Measurements from ENCODE around the gene TUBB2B. TPM values are rescaled to one million over a fixed set of nuclear protein-coding genes. Genes with fewer than 3 reads are reported as not detected.
"Not testable (repeated sequence)": the region's sequence is repeated elsewhere in the genome, so short reads cannot be mapped to it uniquely, and the experiment has no call there.

Gene TUBB2B
- polyA plus RNA-seq, 1 experiment, result 13.3 TPM

DNA sequence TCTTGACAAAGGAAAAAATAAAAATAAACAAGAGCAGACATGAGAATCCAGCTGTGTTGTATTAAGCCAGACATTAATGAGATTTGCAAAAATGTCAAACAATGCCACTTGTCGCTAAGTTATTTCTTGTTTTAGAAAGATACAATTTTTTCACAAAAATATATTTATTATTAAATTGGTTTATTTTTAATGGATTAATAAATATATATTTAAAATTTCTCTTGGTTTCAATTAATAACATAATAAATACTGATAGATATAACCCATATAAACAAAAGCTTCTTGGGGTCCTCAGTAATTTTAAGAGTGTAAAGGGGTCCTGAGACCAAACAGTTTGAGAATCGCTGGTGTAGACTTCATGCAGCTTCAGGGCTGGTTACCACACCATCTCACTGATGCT lies 26.1 kb downstream of the TUBB2B start:
- Histone ChIP-seq H3K4me3 (ENCODE audit: low read depth, low read length) (no peak overlapping the region), H3K27me3 (ENCODE audit: control insufficient read depth, insufficient read depth, low read length) (no peaks in the 10 kb centered on the region), H3K36me3 (ENCODE audit: control insufficient read depth, insufficient read depth, low read length) (no peaks in the 10 kb centered on the region)
- TF ChIP-seq, protein P1, sequence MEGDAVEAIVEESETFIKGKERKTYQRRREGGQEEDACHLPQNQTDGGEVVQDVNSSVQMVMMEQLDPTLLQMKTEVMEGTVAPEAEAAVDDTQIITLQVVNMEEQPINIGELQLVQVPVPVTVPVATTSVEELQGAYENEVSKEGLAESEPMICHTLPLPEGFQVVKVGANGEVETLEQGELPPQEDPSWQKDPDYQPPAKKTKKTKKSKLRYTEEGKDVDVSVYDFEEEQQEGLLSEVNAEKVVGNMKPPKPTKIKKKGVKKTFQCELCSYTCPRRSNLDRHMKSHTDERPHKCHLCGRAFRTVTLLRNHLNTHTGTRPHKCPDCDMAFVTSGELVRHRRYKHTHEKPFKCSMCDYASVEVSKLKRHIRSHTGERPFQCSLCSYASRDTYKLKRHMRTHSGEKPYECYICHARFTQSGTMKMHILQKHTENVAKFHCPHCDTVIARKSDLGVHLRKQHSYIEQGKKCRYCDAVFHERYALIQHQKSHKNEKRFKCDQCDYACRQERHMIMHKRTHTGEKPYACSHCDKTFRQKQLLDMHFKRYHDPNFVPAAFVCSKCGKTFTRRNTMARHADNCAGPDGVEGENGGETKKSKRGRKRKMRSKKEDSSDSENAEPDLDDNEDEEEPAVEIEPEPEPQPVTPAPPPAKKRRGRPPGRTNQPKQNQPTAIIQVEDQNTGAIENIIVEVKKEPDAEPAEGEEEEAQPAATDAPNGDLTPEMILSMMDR (IDR thresholded peaks at IDR 0.05; ENCODE audit: insufficient read depth, low read depth, low read length), result no peak
- POLR2A ChIA-PET, result no interaction called here
- no peak for DNase-seq (ENCODE audit: low read depth)
- CTCF ChIA-PET, result no interaction called here

DNA sequence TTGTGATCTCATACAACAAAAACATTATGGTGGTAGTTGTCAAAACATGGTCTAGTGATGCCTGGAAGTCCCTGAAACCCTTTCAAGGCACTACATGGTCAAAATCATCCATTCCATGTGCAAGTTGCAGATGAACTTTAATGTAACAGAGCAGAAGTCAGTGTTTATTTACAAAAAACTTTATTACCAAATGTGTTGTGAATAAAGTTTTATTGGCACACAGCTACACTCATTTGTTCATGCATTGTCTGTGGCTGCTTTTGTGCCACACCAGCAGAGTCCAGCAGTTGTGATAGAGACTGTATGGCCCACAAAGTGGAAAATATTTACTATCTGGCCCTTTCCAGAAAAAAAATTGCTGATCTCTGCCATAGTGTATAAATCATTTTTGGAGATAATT lies 26.8 kb downstream of the TUBB2B start:
- POLR2A ChIA-PET, result no interaction called here
- DNase-seq (ENCODE audit: low read depth), result no peak
- Histone ChIP-seq H3K36me3 (ENCODE audit: control insufficient read depth, insufficient read depth, low read length) (no peaks in the 10 kb centered on the region), H3K27me3 (ENCODE audit: control insufficient read depth, insufficient read depth, low read length) (no peaks in the 10 kb centered on the region), H3K4me3 (ENCODE audit: low read depth, low read length) (no peak overlapping the region)
- CTCF ChIA-PET, result no interaction called here
- TF ChIP-seq, protein P1 (IDR thresholded peaks at IDR 0.05; ENCODE audit: insufficient read depth, low read depth, low read length), result no peak

GRCh38 chr6:3199382-3199781 lies 28.1 kb downstream of the TUBB2B start:
- no peaks in the 10 kb centered on the region for H3K36me3 ChIP-seq (ENCODE audit: control insufficient read depth, insufficient read depth, low read length)
- H3K4me3 ChIP-seq (ENCODE audit: low read depth, low read length), result no peak overlapping the region
- no peak for DNase-seq (ENCODE audit: low read depth)
- TF ChIP-seq, protein P1 (IDR thresholded peaks at IDR 0.05; ENCODE audit: insufficient read depth, low read depth, low read length), result no peak
- ChIA-PET POLR2A (no interaction called here), CTCF (interaction anchor here (0.9 kb wide), 1 partner anchor 9 kb away, joined by 3 read pairs; no protein-coding TSS in a partner anchor)
- no peaks in the 10 kb centered on the region for H3K27me3 ChIP-seq (ENCODE audit: control insufficient read depth, insufficient read depth, low read length)

DNA sequence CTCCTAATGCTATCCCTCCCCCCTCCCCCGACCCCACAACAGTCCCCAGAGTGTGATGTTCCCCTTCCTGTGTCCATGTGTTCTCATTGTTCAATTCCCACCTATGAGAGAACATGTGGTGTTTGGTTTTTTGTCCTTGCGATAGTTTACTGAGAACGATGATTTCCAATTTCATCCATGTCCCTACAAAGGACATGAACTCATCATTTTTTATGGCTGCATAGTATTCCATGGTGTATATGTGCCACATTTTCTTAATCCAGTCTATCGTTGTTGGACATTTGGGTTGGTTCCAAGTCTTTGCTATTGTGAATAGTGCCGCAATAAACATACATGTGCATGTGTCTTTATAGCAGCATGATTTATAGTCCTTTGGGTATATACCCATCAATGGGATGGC lies 29.7 kb downstream of the TUBB2B start:
- H3K36me3 ChIP-seq (ENCODE audit: control insufficient read depth, insufficient read depth, low read length); DNase-seq (ENCODE audit: low read depth); CTCF ChIA-PET; H3K27me3 ChIP-seq (ENCODE audit: control insufficient read depth, insufficient read depth, low read length); H3K4me3 ChIP-seq (ENCODE audit: low read depth, low read length); POLR2A ChIA-PET: not testable (repeated sequence)

DNA sequence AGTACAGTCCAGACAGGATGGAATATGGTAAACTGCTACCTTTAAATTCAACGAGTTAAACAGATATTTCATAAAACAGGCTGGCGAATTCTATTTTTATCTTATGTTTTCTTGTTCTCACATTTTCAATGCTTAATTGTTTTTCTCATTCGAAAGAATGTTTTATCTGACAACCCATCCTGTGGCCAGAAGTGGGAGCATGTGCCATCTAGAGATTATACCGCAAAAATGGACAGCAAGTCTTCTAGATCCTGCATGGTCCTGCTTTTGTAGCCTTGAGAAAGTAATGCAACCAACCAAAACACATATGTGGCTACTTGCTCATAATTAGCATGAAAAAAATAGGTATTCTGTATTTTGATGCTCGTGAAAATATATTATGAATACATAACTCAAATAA lies 30.7 kb downstream of the TUBB2B start:
- CTCF ChIA-PET, result no interaction called here
- Histone ChIP-seq H3K4me3 (ENCODE audit: low read depth, low read length) (no peak overlapping the region), H3K36me3 (ENCODE audit: control insufficient read depth, insufficient read depth, low read length) (no peaks in the 10 kb centered on the region), H3K27me3 (ENCODE audit: control insufficient read depth, insufficient read depth, low read length) (no peaks in the 10 kb centered on the region)
- DNase-seq (ENCODE audit: low read depth), result no peak
- POLR2A ChIA-PET, result no interaction called here
- TF ChIP-seq, protein P1 (IDR thresholded peaks at IDR 0.05; ENCODE audit: insufficient read depth, low read depth, low read length), result no peak

GRCh38 chr6:3195695-3196497 lies 31.6 kb downstream of the TUBB2B start:
- ChIA-PET CTCF (interaction anchor here (0.8 kb wide), 1 partner anchor 31 kb away, joined by 3 read pairs; no protein-coding TSS in a partner anchor), POLR2A (no interaction called here)
- TF ChIP-seq, protein P1 (IDR thresholded peaks at IDR 0.05; ENCODE audit: insufficient read depth, low read depth, low read length), result no peak
- Histone ChIP-seq H3K4me3 (ENCODE audit: low read depth, low read length) (no peak overlapping the region), H3K27me3 (ENCODE audit: control insufficient read depth, insufficient read depth, low read length) (no peaks in the 10 kb centered on the region), H3K36me3 (ENCODE audit: control insufficient read depth, insufficient read depth, low read length) (no peaks in the 10 kb centered on the region)
- DNase-seq (ENCODE audit: low read depth), result no peak

Data from BJ (cell line).